Heart right ventricle (tissue), 16 donors: Measurements from ENCODE around the gene ZBTB40. TPM values are rescaled to one million over a fixed set of nuclear protein-coding genes. Genes with fewer than 3 reads are reported as not detected.

ENCODE experiments used
- ATAC-seq, 8 donors: fragments of 200-7000 bp; cut with Tn5 transposase; one replicate each; pipeline ENCODE4 v1.9.1; 2020; ENCODE audit warnings: mild to moderate bottlenecking in 8 of 8, moderate library complexity in 8 of 8, moderate number of reproducible peaks in 1 of 8
- DNase-seq, 2 donors: peaks; one replicate each; pipeline ENCODE4 v3.0.0-alpha.2; 2020
- H3K27ac ChIP-seq, 10 donors: fragments of 200-600 bp; sonication (generic) in 2 of 10; one replicate each; pipeline versions ENCODE4 v1.5.0 to v1.8.0; 2020 to 2022; ENCODE audit warnings: mild to moderate bottlenecking in 3 of 10
- H3K27me3 ChIP-seq, 7 donors: fragments of 200-600 bp; one replicate each; pipeline ENCODE4 v1.8.0; 2021 to 2022; ENCODE audit warnings: mild to moderate bottlenecking in 2 of 7
- H3K36me3 ChIP-seq, 9 donors: fragments of 200-600 bp; sonication (generic) in 1 of 9; one replicate each; pipeline versions ENCODE4 v1.5.0 to v1.8.0; 2020 to 2022; ENCODE audit warnings: mild to moderate bottlenecking in 2 of 9
- H3K4me1 ChIP-seq, 9 donors: fragments of 200-600 bp; sonication (generic) in 1 of 9; one replicate each; pipeline versions ENCODE4 v1.5.0 to v1.8.0; 2020 to 2022; ENCODE audit warnings: mild to moderate bottlenecking in 4 of 9
- H3K4me3 ChIP-seq, 10 donors: fragments of 200-600 bp; sonication (generic) in 2 of 10; one replicate each; pipeline versions ENCODE4 v1.5.0 to v1.8.0; 2020 to 2022; ENCODE audit warnings: mild to moderate bottlenecking in 7 of 10, moderate library complexity in 2 of 10
- H3K9me3 ChIP-seq, 11 donors: fragments of 200-600 bp in 10 of 11; sonication (generic) in 2 of 11; one replicate each; pipeline versions ENCODE4 v1.5.0 to v1.8.0; 2013 to 2022; ENCODE audit warnings: mild to moderate bottlenecking in 2 of 11, control low read depth in 1 of 11, moderate library complexity in 1 of 11
- WGBS, 2 donors: extraction: QIAGEN DNeasy Blood & Tissue Kit; methylation state at CpG; one replicate each; pipeline ENCODE4 v1.1.7; 2013; ENCODE audit warnings: inconsistent platforms in 1 of 2; 5-methylcytosine and 5-hydroxymethylcytosine counted together
- intact Hi-C, 10 donors: fragments of 100-400 bp; cut with DNase I; formaldehyde crosslinking; loops; one replicate each; pipeline versions ENCODE4 v1.11.1 to v1.14.2; 2022
- polyA plus RNA-seq, 2 donors: library from polyadenylated mRNA; stranded (reverse); fragments of 200-250 nt; gene quantifications; one replicate each; pipeline ENCODE4 v1.2.3, GENCODE V29; 2013
- total RNA-seq, 10 donors: library from RNA; stranded (reverse); fragmentation: NEBNext Ultra II Directional in 3 of 10; extraction: Animal tissue kit (Norgen Biotek cat#: 25700) in 3 of 10; gene quantifications; one replicate each; pipeline versions ENCODE4 v1.2.1 to v1.2.4, GENCODE V29; 2021 to 2023
- TF ChIP-seq, protein P1 (sequence below), 9 donors: fragments of 200-600 bp; sonication (generic) in 2 of 9; IDR thresholded peaks; one replicate each; pipeline versions ENCODE4 v1.5.0 to v1.8.0; 2021 to 2022; ENCODE audit warnings: antibody characterized with exemption in 9 of 9, mild to moderate bottlenecking in 5 of 9, moderate library complexity in 1 of 9
- donor health status: Arrhythmogenic right ventricular cardiomyopathy.
- donor health status: ischemic (EF 13 %, LVEDD 7.1; RV severe dilation, severe dysfunction).
- donor health status: healthy with polysubstance abuse.
- donor health status: DM: no; HTN: yes; CAD: no.
- donor health status: DM: no; HTN: no; CAD: no.
- donor health status: ischemic (EF 25% LVEDD 6.9; RV normal size, moderate dysfunction).
- donor health status: ischemic (EF 25% LVEDD 5.7; RV mildly dilated, moderate dysfunction).
- donor health status: healthy.
- donor health status: DM: yes; HTN: yes; CAD: no.
- donor health status: Ischemic cardiomyopathy.
- donor health status: ischemic (EF 35%, LVEDD 5.7; RV mildly dilated, moderate dysfunction).
- donor health status: nonischemic (EF 11% LVEDD 7.7; RV severe dilation, severe dysfunction).
- donor health status: DM: yes; HTN: yes; CAD: no.
- donor health status: PGD.
- donor health status: ischemic (EF 29% LVEDD 5.4; RV normal size, mild dysfunction).
- donor health status: nonischemic (EF 23%, LVEDD 6.1; RV moderate dilation, normal function).

Gene ZBTB40
- total and polyA plus RNA-seq, 12 donors, result 3.2 to 18.2 (median 13.2) TPM

DNA sequence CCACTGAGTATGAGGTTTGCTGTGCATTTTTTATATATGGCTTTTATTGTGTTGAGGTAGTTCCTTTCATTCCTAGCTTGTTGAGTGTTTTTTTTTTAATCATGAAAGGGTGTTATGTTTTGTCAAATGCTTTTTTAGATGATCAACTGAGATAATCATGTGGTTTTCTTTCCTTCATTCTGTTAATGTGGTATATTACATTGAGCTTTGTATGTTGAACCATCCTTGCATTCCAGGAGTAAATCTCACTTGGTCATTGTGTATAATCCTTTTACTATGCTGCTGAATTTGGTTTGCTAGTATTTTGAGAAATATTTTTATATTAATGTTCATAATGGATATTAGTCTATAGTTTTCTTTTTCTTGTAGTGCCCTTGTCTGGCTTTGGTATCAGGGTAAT lies 11.1 kb upstream of the ZBTB40 start:
- H3K27me3 ChIP-seq, result peaks cover 0 to 9% (median 0%) of the 10 kb centered on the region in 7 donors
- DNase-seq (no peak), ATAC-seq (no peak)
- no peaks in the 10 kb centered on the region for H3K36me3 ChIP-seq
- peaks cover 0 to 38% (median 16%) of the 10 kb centered on the region in 11 donors for H3K9me3 ChIP-seq
- H3K4me1 ChIP-seq, result peaks cover 0 to 15% (median 0%) of the 10 kb centered on the region in 9 donors
- H3K27ac ChIP-seq, result no peak overlapping the region
- H3K4me3 ChIP-seq, result no peak overlapping the region
- intact Hi-C loops, result no loop called here
- TF ChIP-seq, protein P1, sequence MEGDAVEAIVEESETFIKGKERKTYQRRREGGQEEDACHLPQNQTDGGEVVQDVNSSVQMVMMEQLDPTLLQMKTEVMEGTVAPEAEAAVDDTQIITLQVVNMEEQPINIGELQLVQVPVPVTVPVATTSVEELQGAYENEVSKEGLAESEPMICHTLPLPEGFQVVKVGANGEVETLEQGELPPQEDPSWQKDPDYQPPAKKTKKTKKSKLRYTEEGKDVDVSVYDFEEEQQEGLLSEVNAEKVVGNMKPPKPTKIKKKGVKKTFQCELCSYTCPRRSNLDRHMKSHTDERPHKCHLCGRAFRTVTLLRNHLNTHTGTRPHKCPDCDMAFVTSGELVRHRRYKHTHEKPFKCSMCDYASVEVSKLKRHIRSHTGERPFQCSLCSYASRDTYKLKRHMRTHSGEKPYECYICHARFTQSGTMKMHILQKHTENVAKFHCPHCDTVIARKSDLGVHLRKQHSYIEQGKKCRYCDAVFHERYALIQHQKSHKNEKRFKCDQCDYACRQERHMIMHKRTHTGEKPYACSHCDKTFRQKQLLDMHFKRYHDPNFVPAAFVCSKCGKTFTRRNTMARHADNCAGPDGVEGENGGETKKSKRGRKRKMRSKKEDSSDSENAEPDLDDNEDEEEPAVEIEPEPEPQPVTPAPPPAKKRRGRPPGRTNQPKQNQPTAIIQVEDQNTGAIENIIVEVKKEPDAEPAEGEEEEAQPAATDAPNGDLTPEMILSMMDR (IDR thresholded peaks at IDR 0.05), result no peak

DNA sequence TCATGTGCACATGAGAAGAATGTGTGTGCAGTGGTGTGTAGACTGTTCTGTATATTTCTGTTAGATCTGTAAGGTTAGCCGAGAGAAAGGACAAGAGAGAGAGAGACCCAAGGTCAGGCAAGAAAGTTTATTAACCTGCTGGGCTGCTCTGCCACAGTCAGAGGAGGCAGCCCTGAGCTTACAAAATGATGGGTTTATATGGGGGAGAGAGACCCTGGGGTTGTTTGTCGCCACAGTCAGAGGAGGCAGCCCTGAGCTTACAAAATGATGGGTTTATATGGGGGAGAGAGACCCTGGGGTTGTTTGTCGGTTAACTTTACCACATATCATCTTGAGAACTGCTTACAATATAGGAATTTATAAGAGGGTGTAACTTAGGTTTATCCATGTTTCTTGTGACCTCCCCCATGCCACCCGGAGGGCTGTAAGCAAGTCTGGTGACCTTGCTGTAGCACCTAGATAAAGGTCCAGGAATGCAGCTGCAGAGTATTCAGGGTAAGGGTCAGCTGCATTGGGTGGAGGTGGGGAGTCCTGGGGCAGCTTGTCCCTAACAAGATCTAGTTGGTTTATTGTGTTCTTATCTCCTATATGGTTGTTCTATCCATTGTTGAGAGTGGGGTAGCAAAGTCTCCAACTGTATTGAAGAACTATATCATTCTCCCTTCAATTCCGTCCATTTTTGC lies 9.3 kb upstream of the ZBTB40 start:
- peaks cover 0 to 9% (median 0%) of the 10 kb centered on the region in 7 donors for H3K27me3 ChIP-seq
- no peaks in the 10 kb centered on the region for H3K36me3 ChIP-seq
- no peak overlapping the region for H3K4me3 ChIP-seq
- DNase-seq, result no peak
- ATAC-seq, result peak in 1 of 8 donors; percentile 47
- peaks cover 0 to 23% (median 5%) of the 10 kb centered on the region in 9 donors for H3K4me1 ChIP-seq
- H3K27ac ChIP-seq, result no peak overlapping the region
- WGBS, 2 donors, result 39 to 46% methylated on average over 5 of the region's 5 CpGs
- peaks cover 0 to 38% (median 16%) of the 10 kb centered on the region in 11 donors for H3K9me3 ChIP-seq
- intact Hi-C loops, result no loop called here
- TF ChIP-seq, protein P1 (IDR thresholded peaks at IDR 0.05), result no peak

DNA sequence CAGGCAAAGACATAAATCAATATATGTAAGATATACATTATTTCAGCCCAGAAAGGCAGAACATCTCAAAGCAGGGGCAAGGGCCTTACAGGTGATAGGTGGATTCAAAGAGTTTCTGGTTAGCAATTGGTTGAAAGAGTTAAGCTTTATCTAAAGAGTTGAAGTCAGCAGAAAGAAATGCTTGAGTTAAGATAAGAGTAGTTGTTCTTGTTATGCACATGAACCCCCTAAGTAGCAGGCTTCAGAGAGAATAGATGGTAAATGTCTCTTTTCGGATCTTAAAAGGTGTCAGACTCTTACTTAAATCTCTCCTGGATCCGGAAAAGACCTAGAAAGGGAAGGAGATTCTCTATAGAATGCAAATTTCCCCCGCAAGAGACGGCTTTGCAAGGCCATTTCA lies 8.3 kb upstream of the ZBTB40 start:
- DNase-seq (no peak), ATAC-seq (no peak)
- intact Hi-C loops, result no loop called here
- TF ChIP-seq, protein P1 (IDR thresholded peaks at IDR 0.05), result no peak
- no peaks in the 10 kb centered on the region for H3K36me3 ChIP-seq
- no peak overlapping the region for H3K4me3 ChIP-seq
- peaks cover 0 to 35% (median 16%) of the 10 kb centered on the region in 11 donors for H3K9me3 ChIP-seq
- WGBS, 2 donors, result 58 to 59% methylated on average over 4 of the region's 4 CpGs
- H3K27ac ChIP-seq, result no peak overlapping the region
- H3K4me1 ChIP-seq, result peaks cover 0 to 33% (median 12%) of the 10 kb centered on the region in 9 donors
- H3K27me3 ChIP-seq, result peaks cover 0 to 9% (median 0%) of the 10 kb centered on the region in 7 donors

DNA sequence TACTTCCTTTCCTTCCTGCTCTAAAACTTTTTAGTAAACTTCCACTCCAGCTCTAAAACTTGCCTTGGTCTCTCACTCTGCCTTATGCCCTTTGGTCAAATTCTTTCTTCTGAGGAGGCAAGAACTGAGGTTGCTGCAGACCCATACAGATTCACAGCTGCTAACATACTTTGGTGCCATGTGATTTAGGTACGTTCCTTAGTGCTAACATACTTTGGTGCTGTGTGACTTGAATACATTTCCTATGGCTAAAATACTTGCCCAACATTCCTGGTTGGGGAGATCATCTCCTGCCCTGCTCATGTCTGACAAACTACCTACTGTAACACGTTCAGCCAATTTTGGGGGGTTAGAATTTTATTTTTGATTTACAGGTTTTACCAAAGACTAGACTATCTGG lies 6.8 kb upstream of the ZBTB40 start:
- no peaks in the 10 kb centered on the region for H3K36me3 ChIP-seq
- intact Hi-C loops, result no loop called here
- H3K9me3 ChIP-seq, result peaks cover 0 to 20% (median 11%) of the 10 kb centered on the region in 11 donors
- WGBS, 2 donors, result 85 to 89% methylated on average over 2 of the region's 2 CpGs
- peaks cover 0 to 38% (median 17%) of the 10 kb centered on the region in 9 donors for H3K4me1 ChIP-seq
- no peak overlapping the region for H3K4me3 ChIP-seq
- H3K27ac ChIP-seq, result no peak overlapping the region
- peaks cover 0 to 9% (median 0%) of the 10 kb centered on the region in 7 donors for H3K27me3 ChIP-seq
- no peak for DNase-seq
- TF ChIP-seq, protein P1 (IDR thresholded peaks at IDR 0.05), result no peak
- no peak for ATAC-seq
